Measurements from ENCODE around the gene HOXD1.

- TF ChIP-seq POLR2A (IDR thresholded peaks at IDR 0.05) (no peak), CTCF (IDR thresholded peaks at IDR 0.05 in 8 of 11, conservative IDR thresholded peaks at IDR 0.05 in 3 of 11) (no peak)
Observed at GRCh38 chr2:176157499-176158185, 30.8 kb upstream of the HOXD1 start.
